Anterior cingulate cortex (tissue), 58 donors: ENCODE data around the gene PALMD.

ENCODE experiments used
- DNase-seq, 58 donors: peaks; one replicate each; lab custom pipeline; 2025; lab: John Stamatoyannopoulos, UW

The PALMD gene

DNA sequence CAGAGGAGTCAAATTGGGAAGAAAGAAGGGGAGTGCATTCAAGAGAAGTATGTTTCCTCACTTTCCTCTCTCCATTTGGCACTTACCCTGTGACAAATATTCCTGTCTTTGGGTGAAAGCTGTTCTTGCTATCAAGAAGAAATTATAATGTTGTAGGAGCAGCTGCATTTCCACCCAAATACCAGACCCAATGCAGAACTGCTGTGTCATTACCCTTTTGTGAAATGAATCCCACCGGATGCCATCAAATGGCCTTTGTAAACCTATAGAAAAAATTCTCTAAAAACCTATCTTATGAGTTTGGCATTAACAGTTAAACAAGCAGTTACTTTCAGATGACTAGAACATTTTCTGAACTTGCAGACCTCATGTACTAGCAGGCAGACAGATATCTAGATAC lies 16.7 kb upstream of the PALMD start:
- no peak for DNase-seq

DNA sequence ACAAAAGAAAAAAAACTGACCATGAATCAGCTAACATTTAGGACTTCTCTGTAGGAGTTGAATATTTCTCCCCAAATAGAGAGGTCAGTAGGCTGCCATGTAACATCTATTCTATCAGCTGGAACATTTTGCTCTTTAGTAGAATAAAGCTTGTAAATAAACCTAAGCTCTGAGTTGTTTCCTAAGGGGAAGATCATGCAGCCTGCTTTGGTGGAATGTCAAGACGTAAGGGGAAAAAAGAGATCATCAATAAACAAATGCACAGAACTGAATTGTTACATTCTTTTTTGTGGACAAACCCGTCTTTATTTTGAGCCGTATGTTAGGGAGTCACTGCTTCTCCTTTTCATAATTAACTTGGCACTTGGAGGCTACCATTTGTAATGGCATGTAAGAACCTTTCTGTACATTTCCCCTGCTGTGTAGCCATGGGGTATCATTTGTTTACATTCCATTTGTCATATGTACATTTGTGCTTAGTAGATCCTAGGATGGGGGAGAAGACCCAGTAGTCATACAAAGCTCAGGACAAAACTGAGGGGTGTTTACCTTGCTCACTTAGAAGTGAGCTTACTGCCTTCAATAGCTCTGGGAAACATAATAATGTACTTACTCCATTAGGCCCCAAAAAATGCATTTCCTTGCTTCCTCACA lies 10.8 kb upstream of the PALMD start:
- DNase-seq = no peak

DNA sequence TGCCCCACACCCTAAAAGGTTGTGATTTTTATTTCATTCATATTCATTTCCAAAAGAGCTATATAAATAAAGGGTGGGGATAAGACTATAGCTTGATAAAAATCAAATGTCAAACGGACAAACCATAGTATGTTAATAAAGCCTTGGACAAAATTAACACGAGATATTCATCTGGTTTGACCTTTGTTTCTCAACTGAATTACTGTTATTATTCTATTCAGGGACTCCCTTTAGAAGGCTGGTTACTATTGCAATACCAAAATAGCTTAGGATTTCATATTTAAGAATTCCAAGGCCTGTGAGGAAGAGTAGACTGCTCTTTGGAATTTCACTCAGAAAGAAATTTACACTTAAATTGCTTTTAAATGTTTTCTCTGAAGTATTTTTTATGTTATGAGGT lies 10.2 kb upstream of the PALMD start:
- no peak for DNase-seq

DNA sequence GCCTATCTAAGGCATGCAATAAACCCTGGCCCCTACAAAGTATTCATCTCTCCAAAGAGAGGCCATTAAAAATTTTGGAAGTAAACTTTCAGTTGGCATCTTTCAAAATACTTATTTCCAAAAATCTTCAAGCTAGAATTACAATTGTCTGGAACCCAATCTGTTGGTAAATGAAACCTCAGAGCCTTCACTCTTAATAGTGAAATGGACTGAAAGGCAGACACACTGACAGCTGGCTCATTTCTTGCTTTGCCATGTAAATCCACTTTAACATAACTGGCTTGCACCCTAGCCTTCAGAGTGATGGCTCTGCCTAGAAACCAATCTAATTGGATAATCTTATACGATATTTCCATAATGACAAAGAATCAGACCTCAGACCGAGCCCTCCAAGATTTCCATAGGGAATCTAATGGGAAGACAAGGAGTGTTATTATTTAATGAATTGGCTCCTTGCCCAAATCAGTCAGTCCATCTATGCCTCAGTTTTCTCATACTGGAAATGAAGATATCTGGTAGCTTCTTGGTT lies 9.2 kb upstream of the PALMD start:
- DNase-seq = no peak

DNA sequence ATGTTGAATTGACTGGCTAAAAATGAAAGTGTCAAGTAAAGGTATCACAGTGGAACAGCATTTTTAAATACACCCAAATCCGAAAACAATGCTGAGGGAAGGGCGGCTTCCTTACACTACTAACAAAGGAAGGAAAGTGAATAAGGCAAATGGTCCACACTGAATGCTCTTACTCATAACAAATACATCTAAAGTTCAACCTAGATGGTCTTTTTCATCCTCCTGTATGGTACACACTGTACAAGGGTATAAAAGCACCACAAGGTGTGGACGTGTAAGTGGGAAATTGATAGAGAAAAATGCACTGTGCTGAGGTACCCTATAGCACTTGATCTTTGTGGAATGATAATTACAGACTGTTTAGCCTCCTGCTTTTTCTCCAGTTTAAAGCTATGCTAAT lies 7.1 kb upstream of the PALMD start:
- no peak for DNase-seq

DNA sequence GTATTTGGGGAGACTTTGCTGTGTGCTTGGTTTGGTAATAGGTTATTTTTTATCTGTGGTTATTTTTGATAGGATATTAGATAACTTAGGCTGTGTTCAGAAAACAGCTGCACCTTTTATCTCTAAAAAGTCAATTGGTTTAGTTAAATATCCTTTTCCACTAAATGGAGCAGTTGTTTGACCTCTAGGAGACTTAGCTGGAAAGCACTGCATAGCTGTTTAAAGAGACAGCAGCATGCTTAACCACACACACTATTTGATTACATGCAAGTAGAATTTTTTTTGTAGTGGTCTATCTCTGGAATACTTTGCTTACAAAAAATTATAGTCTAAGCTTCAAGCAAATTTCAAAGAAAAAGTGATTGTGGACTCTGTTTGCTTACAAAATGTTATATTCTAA lies 6.5 kb upstream of the PALMD start:
- no peak for DNase-seq

DNA sequence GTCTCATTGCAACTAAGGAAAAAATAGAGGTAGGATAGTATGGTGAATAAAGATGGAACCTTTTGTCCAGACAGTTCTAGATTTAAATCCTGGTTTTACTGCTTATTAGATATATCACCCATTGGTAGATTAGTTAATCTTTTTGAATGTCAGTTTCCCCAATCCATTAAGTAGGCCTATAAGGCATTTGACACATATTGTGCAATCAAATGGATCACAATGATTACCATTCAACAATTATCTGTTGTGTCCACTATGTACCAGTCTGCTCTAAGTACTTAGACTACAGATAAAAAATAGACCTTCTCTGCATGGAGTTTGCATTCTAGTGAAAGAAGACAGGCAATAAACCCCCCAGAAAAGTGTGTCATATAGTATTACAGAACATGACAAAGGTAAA lies 6.0 kb upstream of the PALMD start:
- no peak for DNase-seq

DNA sequence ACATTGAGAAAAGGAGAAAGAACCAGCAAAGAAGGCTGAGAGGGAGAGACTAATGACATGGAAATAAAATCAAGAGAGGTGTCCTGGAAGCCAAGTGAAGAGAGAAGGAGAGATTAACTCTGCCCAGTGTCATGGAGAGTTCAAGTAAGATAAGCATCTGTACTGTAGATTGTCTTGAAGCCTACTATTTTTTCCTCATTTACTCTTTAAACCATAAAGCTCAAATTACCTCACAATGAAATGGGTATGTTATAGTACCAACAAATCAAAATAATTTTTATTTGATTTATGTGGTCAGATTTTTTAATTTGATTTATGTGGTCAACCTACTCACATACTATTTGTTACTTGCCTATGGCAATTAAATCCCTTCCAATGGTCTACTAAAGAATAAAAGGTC lies 5.2 kb upstream of the PALMD start:
- no peak for DNase-seq

DNA sequence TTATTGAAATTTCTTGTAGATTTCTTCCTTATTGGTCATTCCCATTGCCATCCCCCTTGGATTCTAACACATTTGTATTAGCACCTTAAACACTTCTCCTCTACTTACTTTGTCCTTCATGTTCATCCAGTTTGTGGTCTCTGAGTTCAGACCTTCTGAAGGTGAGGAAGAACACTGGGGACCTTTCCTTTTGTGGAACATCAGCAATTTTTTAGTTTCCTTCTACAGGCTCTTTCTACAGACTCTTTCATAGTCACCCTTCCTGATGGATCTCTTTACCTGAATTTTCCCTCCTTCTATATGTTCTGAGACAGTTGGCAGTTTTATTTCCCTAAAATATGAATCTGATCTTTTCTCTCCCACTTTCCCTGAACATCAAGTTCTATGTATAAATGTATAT lies 4.4 kb upstream of the PALMD start:
- DNase-seq = no peak

DNA sequence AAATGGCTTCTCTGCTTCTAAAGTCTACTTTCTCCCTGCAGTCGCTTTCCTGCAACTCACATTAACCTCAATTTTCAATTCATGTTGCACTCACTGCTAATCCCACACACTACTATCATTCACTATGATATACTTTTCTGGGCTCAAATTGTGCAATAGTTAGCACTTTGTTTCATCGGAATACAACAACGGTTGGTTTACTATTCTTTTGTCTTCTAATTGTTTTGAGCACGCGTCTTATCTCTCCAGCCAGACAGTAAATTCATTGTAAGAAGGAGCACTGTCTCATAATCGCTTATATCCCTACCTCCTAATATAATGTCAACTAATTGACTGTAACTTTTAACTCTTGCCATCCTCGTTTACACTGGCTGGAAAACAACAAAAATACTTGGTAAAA lies 3.9 kb upstream of the PALMD start:
- no peak for DNase-seq

DNA sequence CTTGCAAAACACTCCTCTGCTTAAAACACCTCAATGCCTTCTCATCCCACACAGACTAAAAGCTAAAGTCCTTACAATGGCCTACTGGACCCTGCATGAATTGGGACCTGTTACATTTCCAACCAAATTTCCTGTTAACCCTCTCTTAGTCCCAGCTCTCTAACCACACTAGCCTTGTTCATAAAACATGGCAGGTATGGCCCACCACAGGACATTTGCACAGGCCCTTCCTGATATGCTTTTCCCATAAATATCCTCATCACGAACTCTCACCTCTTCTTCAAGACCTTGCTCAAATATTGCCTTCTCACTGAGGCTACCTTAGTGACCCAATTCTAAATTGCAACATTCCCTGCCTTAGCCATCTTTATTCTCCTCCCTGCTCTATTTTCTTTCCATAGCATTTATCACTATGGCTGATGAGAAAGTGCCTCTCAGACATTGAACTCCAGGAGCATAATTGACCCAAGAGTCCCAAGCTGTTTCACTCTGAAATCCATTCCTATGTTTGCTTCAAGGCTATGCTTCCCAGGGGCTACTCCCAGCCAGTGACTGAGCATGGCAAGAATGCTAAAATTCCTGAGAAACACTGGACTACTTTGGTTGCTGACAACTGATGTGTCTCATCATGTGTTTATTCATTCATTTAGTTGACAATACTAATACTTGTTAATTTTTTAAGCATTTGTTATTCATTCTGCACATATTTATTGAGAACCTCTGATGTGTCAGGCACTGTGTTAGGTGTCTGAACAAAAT lies 2.7 kb upstream of the PALMD start:
- no peak for DNase-seq

DNA sequence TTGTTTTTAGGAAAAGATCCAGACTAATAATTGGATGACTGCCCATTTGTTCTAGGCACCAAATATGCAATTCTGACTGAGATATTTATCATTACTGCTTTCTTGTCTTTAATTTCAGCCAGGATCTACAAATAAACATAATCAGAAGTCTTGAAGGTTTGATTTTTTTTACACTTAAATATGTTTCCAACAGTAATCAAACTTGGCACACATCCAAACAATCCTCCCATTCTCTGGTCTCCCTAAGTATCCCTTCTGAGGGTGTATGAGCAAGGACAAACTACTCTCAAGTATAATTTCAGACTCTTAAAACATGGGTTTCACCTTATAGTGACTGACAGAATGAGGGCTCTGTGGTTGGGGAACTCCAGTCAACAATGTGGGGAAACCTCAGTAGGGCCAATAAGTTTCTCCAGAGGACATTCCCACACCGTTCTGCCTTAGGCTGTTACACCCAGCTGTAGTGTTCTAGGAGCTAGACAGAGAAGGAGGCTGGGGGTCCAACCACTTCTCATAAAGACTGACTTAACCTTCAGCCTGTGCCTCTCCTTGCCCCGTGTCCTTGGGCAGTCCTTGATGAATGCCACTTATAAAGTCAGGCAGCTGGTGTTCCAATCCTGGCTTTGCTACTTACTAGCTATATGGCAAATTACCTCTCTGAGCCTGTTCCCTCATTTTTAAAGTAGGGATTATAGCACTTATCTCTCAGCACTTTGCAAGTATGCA lies 1.5 kb upstream of the PALMD start:
- no peak for DNase-seq

DNA sequence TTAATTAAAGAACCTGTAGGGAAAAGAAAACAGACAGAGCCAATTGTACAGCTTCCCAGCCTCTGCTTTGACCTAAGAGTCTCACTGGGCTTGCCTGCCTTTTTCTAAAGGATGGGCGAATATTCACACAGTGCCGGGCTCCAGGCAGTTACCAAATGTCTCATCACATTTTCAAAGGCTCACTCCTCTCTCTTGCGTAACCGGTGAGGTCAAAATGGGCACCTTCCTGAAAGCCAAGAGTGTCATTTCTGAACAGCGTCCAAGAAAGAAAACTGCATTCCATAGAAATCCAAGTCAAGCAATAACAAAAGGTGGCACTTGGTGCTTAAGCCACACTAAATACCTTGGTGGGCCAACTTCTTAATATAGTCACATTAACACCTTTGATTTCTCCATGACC lies 710 bp upstream of the PALMD start:
- no peak for DNase-seq

DNA sequence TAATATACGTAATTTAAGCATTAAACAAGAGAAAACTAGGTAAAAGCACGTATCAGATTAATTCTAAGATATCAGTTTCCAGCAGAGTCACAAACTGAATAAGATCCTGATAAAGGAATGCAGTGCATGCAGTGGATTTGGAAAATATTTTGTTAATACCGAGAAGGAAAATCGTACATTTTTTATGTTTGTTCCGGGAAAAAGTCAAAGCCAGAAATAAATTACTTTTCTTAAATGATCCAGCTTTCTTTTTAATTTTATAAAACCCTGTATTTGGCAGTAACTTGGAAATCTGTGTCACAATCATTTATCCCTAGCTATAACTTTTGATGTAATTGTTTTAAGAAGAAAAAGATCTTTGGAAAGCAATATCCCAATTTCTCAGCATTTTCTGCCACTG lies 955 bp downstream of the PALMD start:
- no peak for DNase-seq

DNA sequence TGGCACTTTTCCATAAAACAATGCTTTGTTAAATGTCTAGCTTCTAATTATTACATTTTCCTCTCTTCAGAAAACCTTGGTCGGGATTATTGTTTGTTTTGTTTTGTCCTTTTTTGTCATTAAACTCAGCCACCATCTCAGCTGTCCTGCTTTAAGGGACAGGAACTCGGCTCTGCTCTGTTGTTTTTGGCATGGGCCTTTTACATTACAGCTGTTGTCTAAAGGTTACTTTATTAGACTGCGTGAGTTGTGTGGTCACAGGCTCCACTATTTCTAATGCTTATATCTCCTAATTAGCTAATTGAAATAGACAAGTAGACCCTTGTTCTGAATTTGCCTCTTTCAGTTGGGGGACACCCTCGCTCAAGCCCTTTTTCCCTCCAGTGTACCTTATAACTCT lies 1.6 kb downstream of the PALMD start:
- no peak for DNase-seq

DNA sequence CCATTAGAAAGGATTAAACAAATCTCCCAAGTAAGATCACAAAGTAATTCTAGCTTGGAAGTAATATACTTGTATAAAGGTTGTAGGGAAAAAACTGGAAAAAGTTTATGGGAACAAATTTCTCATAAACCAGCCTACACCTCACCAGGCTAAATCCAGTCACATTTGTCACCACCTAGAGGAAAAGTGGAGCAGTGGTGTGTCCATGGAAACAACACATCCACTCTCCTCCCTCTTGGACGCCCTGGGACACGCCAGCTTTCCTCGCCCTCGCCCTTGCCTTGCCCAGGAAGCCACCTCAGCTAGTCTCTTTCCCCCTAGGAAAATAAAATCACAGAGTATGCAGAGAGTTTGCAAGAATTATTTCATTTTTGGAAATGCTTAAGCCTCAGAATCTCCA lies 2.2 kb downstream of the PALMD start:
- DNase-seq = peak in 3 of 58 donors; percentile 2 to 9 (median 5)

DNA sequence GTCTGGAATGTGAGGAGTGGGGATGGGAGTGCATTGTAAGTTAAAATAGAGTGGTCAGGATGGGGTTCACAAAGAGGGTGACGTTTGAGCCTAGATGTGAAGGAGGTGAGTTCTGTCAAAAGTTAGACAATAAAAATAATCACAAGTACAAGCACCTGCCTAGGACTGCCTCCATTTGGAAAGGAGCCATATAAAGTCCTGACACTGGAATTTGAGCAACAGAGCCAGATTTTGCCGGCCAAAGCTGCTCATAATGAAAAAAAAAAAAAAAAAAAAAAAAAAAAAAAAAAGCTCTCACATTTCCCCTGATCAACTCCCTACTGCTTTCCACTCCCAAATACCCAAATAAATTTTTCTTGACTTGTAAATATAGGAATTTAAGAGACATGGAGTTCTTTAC lies 4.1 kb downstream of the PALMD start:
- no peak for DNase-seq

DNA sequence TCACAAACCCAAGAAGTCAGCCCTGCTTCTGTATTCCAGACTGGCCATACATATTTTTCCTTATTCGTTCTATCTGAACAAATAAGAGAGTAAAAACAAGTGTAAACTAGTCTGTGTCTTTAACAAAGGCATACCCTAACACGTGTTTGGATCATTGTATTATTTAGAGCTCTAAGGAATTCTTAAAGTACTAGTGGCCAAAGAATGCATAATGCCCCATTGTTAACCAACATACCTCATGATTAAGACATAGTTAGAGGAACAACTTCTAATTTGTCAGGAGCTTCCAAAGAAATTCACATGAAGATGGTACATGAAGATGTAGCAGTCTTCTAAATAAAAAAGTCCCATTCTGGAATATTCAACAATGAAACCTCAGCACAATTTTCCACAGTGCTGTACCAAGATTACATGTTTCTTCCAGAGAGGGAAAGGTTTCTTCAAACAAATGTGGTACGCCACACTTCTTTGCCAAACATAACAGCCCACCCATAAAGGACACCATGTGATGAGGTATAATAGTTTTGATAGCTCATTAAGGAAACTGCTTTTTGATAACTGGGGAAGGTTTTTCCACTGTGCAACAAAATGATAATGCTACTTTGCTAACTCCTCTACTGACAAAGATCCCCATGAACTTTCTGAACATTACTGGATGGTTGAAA lies 5.0 kb downstream of the PALMD start:
- DNase-seq = no peak

DNA sequence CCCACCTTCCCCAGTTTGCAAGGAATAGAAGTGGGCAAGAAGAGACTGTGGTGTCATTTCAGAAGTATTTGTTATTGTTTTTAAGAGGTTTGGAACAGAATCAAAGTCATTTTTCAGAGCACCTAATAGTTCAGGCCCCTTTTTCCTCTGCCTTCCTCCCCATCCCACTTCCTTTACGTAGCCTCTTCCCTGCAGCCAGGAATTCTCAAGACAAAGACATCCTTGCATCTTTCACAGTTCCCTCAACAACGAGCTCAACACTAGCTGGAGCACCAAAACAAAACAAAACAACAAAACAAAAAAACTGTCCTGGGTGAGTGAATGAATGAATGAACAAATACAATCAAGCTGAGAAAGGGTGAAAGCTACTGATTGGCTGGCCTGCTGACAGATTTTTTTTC lies 7.0 kb downstream of the PALMD start:
- DNase-seq = no peak

DNA sequence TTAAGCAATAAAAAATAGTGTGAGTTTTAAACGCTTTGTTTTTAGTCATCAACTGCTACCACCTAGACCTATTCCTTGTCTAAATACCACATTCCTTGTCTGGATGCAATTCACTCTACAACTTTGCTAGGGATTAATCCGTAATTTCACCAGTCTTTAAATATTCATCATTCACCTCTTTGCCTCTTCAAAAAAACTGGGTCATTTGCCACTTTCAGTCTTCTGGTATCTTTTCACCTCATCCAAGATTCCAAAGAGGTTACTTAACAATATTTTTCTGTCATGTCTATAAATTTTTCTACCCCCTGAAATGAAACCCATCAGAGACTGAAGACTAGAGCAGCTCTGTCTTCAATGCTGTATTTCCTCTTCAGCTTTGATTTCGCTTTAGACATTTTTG lies 9.5 kb downstream of the PALMD start:
- DNase-seq = no peak

DNA sequence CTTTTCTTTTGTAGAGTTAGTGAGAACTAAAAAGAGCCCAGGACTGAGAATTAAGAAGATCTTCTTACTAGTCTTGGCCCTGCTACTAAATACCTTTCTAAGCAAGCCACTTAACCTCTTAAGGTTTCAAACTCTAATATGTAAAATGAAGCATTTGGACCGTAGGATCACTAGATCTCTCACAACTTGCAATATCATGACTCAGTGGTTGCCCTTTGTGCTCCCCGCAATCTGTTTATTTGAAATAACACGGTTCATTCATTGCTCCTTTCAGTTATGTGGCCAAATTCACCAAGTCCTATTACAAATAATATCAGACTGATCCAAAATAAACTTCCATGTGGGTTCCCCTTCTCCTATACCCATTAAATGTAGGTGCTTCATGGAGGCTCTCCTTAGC lies 10.8 kb downstream of the PALMD start:
- no peak for DNase-seq
